ENCODE data around the gene ADAMTSL1.

The ADAMTSL1 gene

GRCh38 chr9:18848657-18849056 is 374.7 kb downstream of the ADAMTSL1 start:
- no peak for DNase-seq (ENCODE audit: low spot score)
- Histone ChIP-seq H3K27ac (no peak overlapping the region), H3K4me3 (no peak overlapping the region)
- TF ChIP-seq, protein P1, sequence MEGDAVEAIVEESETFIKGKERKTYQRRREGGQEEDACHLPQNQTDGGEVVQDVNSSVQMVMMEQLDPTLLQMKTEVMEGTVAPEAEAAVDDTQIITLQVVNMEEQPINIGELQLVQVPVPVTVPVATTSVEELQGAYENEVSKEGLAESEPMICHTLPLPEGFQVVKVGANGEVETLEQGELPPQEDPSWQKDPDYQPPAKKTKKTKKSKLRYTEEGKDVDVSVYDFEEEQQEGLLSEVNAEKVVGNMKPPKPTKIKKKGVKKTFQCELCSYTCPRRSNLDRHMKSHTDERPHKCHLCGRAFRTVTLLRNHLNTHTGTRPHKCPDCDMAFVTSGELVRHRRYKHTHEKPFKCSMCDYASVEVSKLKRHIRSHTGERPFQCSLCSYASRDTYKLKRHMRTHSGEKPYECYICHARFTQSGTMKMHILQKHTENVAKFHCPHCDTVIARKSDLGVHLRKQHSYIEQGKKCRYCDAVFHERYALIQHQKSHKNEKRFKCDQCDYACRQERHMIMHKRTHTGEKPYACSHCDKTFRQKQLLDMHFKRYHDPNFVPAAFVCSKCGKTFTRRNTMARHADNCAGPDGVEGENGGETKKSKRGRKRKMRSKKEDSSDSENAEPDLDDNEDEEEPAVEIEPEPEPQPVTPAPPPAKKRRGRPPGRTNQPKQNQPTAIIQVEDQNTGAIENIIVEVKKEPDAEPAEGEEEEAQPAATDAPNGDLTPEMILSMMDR (IDR thresholded peaks at IDR 0.05), result no peak

GRCh38 chr9:18849270-18849669 is 375.3 kb downstream of the ADAMTSL1 start:
- DNase-seq (ENCODE audit: low spot score), result no peak
- TF ChIP-seq, protein P1 (IDR thresholded peaks at IDR 0.05), result no peak
- no peak overlapping the region for H3K4me3 ChIP-seq
- H3K27ac ChIP-seq, result peak overlapping the region in 1 of 2 donors; percentile 7

- TF ChIP-seq, protein P1 (IDR thresholded peaks at IDR 0.05), result no peak
- Histone ChIP-seq H3K4me3 (no peak overlapping the region), H3K27ac (no peak overlapping the region)
- DNase-seq (ENCODE audit: low spot score), result no peak
These were observed 376.1 kb downstream of the ADAMTSL1 start for GRCh38 chr9:18849890-18850677.

DNA sequence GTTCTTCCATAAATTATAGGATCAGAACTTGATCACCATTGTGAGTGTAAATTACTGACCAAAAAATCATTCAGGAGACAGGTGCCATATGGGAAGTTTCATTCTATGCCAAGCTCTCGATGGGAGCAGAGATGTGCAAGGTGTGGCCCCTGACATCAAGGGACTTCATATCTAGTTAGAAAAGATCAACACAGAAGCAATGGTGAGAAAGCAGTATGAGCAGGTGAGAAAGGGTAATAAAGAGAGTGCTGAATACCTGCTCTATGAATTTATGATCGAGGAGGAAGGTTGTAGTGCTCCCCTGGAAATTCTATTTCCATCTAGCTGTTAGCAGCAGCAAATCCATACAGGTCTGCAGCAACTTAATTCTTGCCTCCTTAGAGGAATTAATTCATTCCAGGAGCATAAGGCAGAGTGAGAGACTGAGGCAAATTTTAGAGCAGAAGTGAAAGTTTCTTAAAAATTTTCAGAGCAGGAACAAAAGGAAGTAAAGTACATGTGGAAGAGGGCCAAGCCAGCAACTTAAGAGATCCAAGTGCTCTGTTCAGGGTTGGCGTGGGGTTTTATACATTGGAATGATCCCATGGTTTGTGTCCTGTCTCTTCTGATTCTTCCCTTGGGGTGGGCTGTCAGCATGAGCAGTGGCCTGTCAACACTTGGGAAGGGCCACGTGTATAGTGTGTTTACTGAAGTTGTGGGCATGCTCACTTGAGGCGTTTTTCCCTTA is 377.3 kb downstream of the ADAMTSL1 start:
- TF ChIP-seq, protein P1 (IDR thresholded peaks at IDR 0.05), result no peak
- DNase-seq (ENCODE audit: low spot score), result no peak
- H3K4me3 ChIP-seq, result no peak overlapping the region
- no peak overlapping the region for H3K27ac ChIP-seq

DNA sequence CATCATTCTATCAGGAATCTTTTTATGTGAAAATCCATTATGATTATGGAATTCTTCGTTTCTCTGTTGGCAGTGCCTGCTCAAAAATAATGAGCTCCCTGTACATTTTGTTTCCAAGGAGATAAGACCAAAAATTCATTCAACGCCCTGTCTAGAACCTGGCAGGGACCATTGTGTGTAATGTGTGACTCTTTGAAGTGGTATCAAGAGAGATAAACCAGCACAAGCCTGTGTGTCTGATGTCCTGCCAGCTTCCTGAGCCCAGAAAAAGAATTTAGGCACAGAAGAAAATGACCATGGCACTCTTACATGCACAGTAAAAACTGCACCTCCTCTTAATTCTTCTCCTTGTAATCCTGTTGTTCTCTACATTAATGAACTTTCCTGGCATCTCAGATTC is 381.7 kb downstream of the ADAMTSL1 start:
- Histone ChIP-seq H3K4me3 (no peak overlapping the region), H3K27ac (no peak overlapping the region)
- no peak for DNase-seq (ENCODE audit: low spot score)
- TF ChIP-seq, protein P1 (IDR thresholded peaks at IDR 0.05), result no peak

- no peak overlapping the region for H3K4me3 ChIP-seq
- H3K27ac ChIP-seq, result no peak overlapping the region
- no peak for DNase-seq (ENCODE audit: low spot score)
- TF ChIP-seq, protein P1 (IDR thresholded peaks at IDR 0.05), result no peak
These were observed 383.4 kb downstream of the ADAMTSL1 start for GRCh38 chr9:18857334-18857733.

All from coronary artery (tissue), 2 donors.